IMR-90 (cell line): ENCODE measurements around the gene TRUB2. TPM values are rescaled to one million over a fixed set of nuclear protein-coding genes. Genes with fewer than 3 reads are reported as not detected.
A peak's percentile ranks its signal among the peaks of the same experiment; 100 is the strongest.

Source experiments
- ATAC-seq: fragments of 200-7000 bp; cut with Tn5 transposase; 2 replicates; pipeline ENCODE4 v1.9.1; 2020; ENCODE audit warnings: low read depth, mild to moderate bottlenecking, moderate library complexity
- BruUV-seq: library from RNA; stranded (reverse); fragments of 400-500 nt; replicated peaks from 2 replicates; lab custom pipeline; 2021; lab: Mats Ljungman, UMichigan
- CTCF ChIA-PET: fragments of 300-600 bp; formaldehyde crosslinking; extraction: SDS; loops from one replicate; lab custom pipeline; 2021; ENCODE audit warnings: antibody characterized with exemption; lab: Yijun Ruan, JAX
- POLR2A ChIA-PET: fragments of 300-600 bp; sonication (Branson Sonifier 250); formaldehyde crosslinking; loops from one replicate; lab custom pipeline; 2022; ENCODE audit warnings: antibody characterized with exemption; ENCODE audit not compliant: unreplicated experiment; lab: Charles Lee
- DNase-seq: peaks from one replicate; pipeline ENCODE4 v3.0.0; 2013
- H2AFZ ChIP-seq: replicated peaks from 2 replicates; pipeline ENCODE3; 2013; ENCODE audit warnings: low read length, mild to moderate bottlenecking; ENCODE audit not compliant: poor library complexity
- H2AK5ac ChIP-seq: 2 replicates; pipeline ENCODE4 v1.6.1; 2013; ENCODE audit warnings: low read depth, low read length, inconsistent platforms
- H2AK9ac ChIP-seq: replicated peaks from 2 replicates; pipeline ENCODE3; 2013; ENCODE audit warnings: mild to moderate bottlenecking, low read depth, low read length, moderate library complexity; ENCODE audit not compliant: poor library complexity
- H2BK120ac ChIP-seq: 2 replicates; pipeline ENCODE4 v1.6.1; 2013; ENCODE audit warnings: low read depth, low read length, inconsistent platforms
- H2BK15ac ChIP-seq: 3 replicates; pipeline ENCODE4 v1.6.1; 2013; ENCODE audit warnings: low read depth, low read length, inconsistent platforms
- H2BK20ac ChIP-seq: 2 replicates; pipeline ENCODE4 v1.6.1; 2013; ENCODE audit warnings: low read depth, mild to moderate bottlenecking, inconsistent platforms, low read length, moderate library complexity
- H2BK5ac ChIP-seq: 2 replicates; pipeline ENCODE4 v1.6.1; 2013; ENCODE audit warnings: mild to moderate bottlenecking, low read depth, low read length, inconsistent platforms; ENCODE audit not compliant: poor library complexity, severe bottlenecking
- H3K14ac ChIP-seq: replicated peaks from 2 replicates; pipeline ENCODE4 v1.6.1; 2013; ENCODE audit warnings: low read depth, low read length, inconsistent platforms
- H3K18ac ChIP-seq: 2 replicates; pipeline ENCODE4 v1.6.1; 2013; ENCODE audit warnings: low read depth, low read length, control low read depth
- H3K23ac ChIP-seq: 2 replicates; pipeline ENCODE4 v1.6.1; 2013; ENCODE audit warnings: low read depth, low read length, inconsistent platforms
- H3K27ac ChIP-seq: 2 replicates; pipeline ENCODE4 v1.5.1; 2013; ENCODE audit warnings: mild to moderate bottlenecking, control low read depth, low read length; ENCODE audit not compliant: insufficient read depth
- H3K27me3 ChIP-seq: 2 replicates; pipeline ENCODE4 v1.6.1; 2013; ENCODE audit warnings: low read length; ENCODE audit not compliant: control insufficient read depth, insufficient read depth
- H3K36me3 ChIP-seq: 2 replicates; pipeline ENCODE4 v1.6.1; 2013; ENCODE audit warnings: low read length, mixed read lengths; ENCODE audit not compliant: control insufficient read depth, insufficient read depth
- H3K4ac ChIP-seq: 2 replicates; pipeline ENCODE4 v1.6.1; 2013; ENCODE audit warnings: low read depth, low read length, inconsistent platforms
- H3K4me1 ChIP-seq: 2 replicates; pipeline ENCODE4 v1.6.1; 2013; ENCODE audit warnings: low read length, mixed read lengths; ENCODE audit not compliant: control insufficient read depth, insufficient read depth
- H3K4me2 ChIP-seq: 2 replicates; pipeline ENCODE4 v1.6.1; 2013; ENCODE audit warnings: low read depth, mild to moderate bottlenecking, control low read depth, low read length, moderate library complexity
- H3K4me3 ChIP-seq: 2 replicates; pipeline ENCODE4 v1.5.1; 2013; ENCODE audit warnings: low read depth, mild to moderate bottlenecking, control low read depth, low read length, moderate library complexity; ENCODE audit not compliant: insufficient read depth
- H3K56ac ChIP-seq: 2 replicates; pipeline ENCODE4 v1.6.1; 2013; ENCODE audit warnings: low read length, inconsistent platforms; ENCODE audit not compliant: insufficient read depth; ENCODE audit errors: extremely low read depth
- H3K79me1 ChIP-seq, 2 experiments: 2 replicates each; pipeline ENCODE4 v1.6.1; 2013; ENCODE audit warnings: low read length in 2 of 2, inconsistent platforms in 1 of 2, low read depth in 1 of 2
- H3K9ac ChIP-seq: 2 replicates; pipeline ENCODE4 v1.6.1; 2013; ENCODE audit warnings: low read depth, low read length, control low read depth
- H3K9me1 ChIP-seq: 2 replicates; pipeline ENCODE4 v1.6.1; 2013; ENCODE audit warnings: low read length, inconsistent platforms; ENCODE audit not compliant: insufficient read depth
- H3K9me3 ChIP-seq: 2 replicates; pipeline ENCODE4 v1.6.1; 2013; ENCODE audit warnings: low read length; ENCODE audit not compliant: control insufficient read depth, insufficient read depth
- H4K20me1 ChIP-seq: 2 replicates; pipeline ENCODE4 v1.6.1; 2013; ENCODE audit warnings: low read length, inconsistent platforms; ENCODE audit not compliant: insufficient read depth
- H4K5ac ChIP-seq: 2 replicates; pipeline ENCODE4 v1.6.1; 2013; ENCODE audit warnings: mild to moderate bottlenecking, low read depth, low read length, control low read depth
- H4K8ac ChIP-seq, 2 experiments: 2 replicates each; pipeline ENCODE4 v1.6.1; 2013; ENCODE audit warnings: low read depth in 2 of 2, low read length in 2 of 2, control low read depth in 1 of 2, inconsistent platforms in 1 of 2
- H4K91ac ChIP-seq: 2 replicates; pipeline ENCODE4 v1.6.1; 2013; ENCODE audit warnings: low read depth, low read length, inconsistent platforms; ENCODE audit not compliant: insufficient read depth
- CEBPB ChIP-seq: IDR thresholded peaks from 2 replicates; pipeline ENCODE4 v1.6.1; 2012; ENCODE audit warnings: low read depth, low read length, improper control_type of control experiment
- CHD1 ChIP-seq: IDR thresholded peaks from 2 replicates; pipeline ENCODE4 v1.6.1; 2012; ENCODE audit warnings: low read depth, low read length, improper control_type of control experiment
- MAFK ChIP-seq: IDR thresholded peaks from 2 replicates; pipeline ENCODE4 v1.6.1; 2012; ENCODE audit warnings: low read depth, low read length, improper control_type of control experiment
- MAZ ChIP-seq: IDR thresholded peaks from 2 replicates; pipeline ENCODE4 v1.6.1; 2012; ENCODE audit warnings: low read depth, mild to moderate bottlenecking, low read length, improper control_type of control experiment, moderate library complexity, borderline replicate concordance
- POLR2A ChIP-seq: IDR thresholded peaks from 2 replicates; pipeline ENCODE4 v1.6.1; 2012; ENCODE audit warnings: mild to moderate bottlenecking, low read depth, low read length
- WGBS, 2 experiments: methylation state at CpG; one replicate each; pipeline versions ENCODE4 v1.1.5 to v1.1.7; 2013; ENCODE audit warnings: missing lambda C conversion rate in 2 of 2; ENCODE audit not compliant: insufficient read length in 1 of 2; ENCODE audit errors: extremely low coverage in 2 of 2; 5-methylcytosine and 5-hydroxymethylcytosine counted together
- dilution Hi-C: fragments of 300-500 bp; cut with HindIII; formaldehyde crosslinking; loops from one replicate; pipeline ENCODE4 v1.14.3; 2018; ENCODE audit warnings: low sequenced_read_pairs; ENCODE audit not compliant: unreplicated experiment
- in situ Hi-C: fragments of 300-500 bp; cut with MboI; formaldehyde crosslinking; loops from 3 replicates; pipeline ENCODE4 v1.14.3; 2019; ENCODE audit warnings: low sequenced_read_pairs, inconsistent platforms, mixed read lengths
- intact Hi-C: fragments of 100-400 bp; cut with micrococcal nuclease; formaldehyde crosslinking; loops from 2 replicates; pipeline ENCODE4 v1.10.0; 2022
- polyA plus RNA-seq, 3 experiments: library from polyadenylated mRNA; depleted of rRNA; stranded (reverse); fragments of >200 nt; gene quantifications; 2 replicates each; pipeline ENCODE4 v1.2.3, GENCODE V29; 2012; ENCODE audit warnings: low replicate concordance in 1 of 3
- total RNA-seq: library from RNA; depleted of rRNA; stranded (reverse); fragments of >200 nt; gene quantifications from 2 replicates; pipeline ENCODE4 v1.2.3, GENCODE V29; 2012
- TF ChIP-seq, protein P1 (sequence below): fragments of 150-350 bp; IDR thresholded peaks from 2 replicates; pipeline ENCODE4 v1.6.1; 2016; ENCODE audit warnings: low read depth, mild to moderate bottlenecking, low read length, moderate library complexity, borderline replicate concordance

The TRUB2 gene
- total and polyA plus RNA-seq, 2 of the 4 experiments (the other 2 are of a cell fraction): 18.0 to 21.3 TPM

DNA sequence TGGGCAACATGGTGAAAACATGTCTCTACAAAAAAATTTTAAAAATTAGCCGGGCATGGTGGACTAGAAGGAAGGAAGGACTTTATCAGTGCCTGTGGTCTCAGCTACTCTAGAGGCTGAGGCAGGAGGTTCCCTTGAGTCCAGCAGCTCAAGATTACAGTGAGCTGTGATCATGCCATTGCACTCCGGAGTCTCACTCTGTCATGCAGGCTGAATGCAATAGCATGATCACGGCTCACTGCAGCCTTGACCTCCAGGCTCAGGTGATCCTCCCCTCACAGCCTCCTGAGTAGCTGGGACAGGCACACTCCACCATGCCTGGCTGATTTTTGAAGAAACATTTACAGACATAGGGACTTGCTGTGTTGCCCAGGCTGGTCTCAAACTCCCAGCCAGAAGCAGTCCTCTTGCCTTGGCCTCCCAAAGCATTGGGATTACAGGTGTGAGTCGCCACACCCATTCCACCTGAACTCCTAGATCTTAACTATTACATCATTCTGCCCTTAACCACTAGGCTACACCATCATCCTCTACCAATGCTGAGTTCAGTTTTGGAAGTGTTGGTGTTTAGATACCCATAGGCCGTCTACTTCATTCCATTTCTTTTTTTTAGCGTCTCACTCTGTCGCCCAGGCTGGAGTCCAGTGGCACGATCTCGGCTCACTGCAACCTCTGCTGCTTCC is 46.9 kb upstream of the TRUB2 start:
- H3K9me3 ChIP-seq: no peaks in the 10 kb centered on the region
- 80% methylated on average over 1 of the region's 9 CpGs; no CpG with 5 or more reads in 1 of the 2 experiments for WGBS, 2 experiments
- peaks cover 18 to 47% of the 10 kb centered on the region in 2 experiments for H3K79me1 ChIP-seq
- H2AFZ ChIP-seq: no peak overlapping the region
- no peak overlapping the region for H3K4me2 ChIP-seq
- no peak overlapping the region for H3K4ac ChIP-seq
- no peak overlapping the region for H4K8ac ChIP-seq
- dilution Hi-C loops (no loop called here), in situ Hi-C loops (no loop called here), intact Hi-C loops (no loop called here)
- H2BK20ac ChIP-seq: no peak overlapping the region
- no peak overlapping the region for H4K91ac ChIP-seq
- H3K4me1 ChIP-seq: peaks cover 21% of the 10 kb centered on the region
- H3K9ac ChIP-seq: no peak overlapping the region
- BruUV-seq: no TSS peak
- CTCF ChIA-PET: no interaction called here
- no peak overlapping the region for H2BK15ac ChIP-seq
- no peak overlapping the region for H3K4me3 ChIP-seq
- H3K18ac ChIP-seq: no peak overlapping the region
- no peak overlapping the region for H3K27ac ChIP-seq
- no peak overlapping the region for H2BK5ac ChIP-seq
- DNase-seq: no peak
- peaks cover 2% of the 10 kb centered on the region; the same call in 1 of the 2 replicates for H3K36me3 ChIP-seq
- H2AK9ac ChIP-seq: peak overlapping the region; percentile 15
- no peak overlapping the region for H3K56ac ChIP-seq
- ATAC-seq: no peak
- peak overlapping the region; percentile 37; the same call in 1 of the 2 replicates for H2AK5ac ChIP-seq
- H3K27me3 ChIP-seq: no peaks in the 10 kb centered on the region
- POLR2A ChIA-PET: no interaction called here
- TF ChIP-seq, protein P1, sequence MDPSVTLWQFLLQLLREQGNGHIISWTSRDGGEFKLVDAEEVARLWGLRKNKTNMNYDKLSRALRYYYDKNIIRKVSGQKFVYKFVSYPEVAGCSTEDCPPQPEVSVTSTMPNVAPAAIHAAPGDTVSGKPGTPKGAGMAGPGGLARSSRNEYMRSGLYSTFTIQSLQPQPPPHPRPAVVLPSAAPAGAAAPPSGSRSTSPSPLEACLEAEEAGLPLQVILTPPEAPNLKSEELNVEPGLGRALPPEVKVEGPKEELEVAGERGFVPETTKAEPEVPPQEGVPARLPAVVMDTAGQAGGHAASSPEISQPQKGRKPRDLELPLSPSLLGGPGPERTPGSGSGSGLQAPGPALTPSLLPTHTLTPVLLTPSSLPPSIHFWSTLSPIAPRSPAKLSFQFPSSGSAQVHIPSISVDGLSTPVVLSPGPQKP: no peak
- TF ChIP-seq CEBPB (no peak), CHD1 (no peak), MAZ (no peak), MAFK (no peak), POLR2A (no peak)
- no peak overlapping the region for H4K5ac ChIP-seq
- H3K9me1 ChIP-seq: peaks cover 12% of the 10 kb centered on the region
- no peak overlapping the region for H3K14ac ChIP-seq
- H3K23ac ChIP-seq: no peak overlapping the region; the same call in 1 of the 2 replicates
- H2BK120ac ChIP-seq: no peak overlapping the region
- H4K20me1 ChIP-seq: 0 out of 2 replicates have a peak, but pooled peaks cover 4% of the 10 kb centered on the region
